ENCODE measurements around the gene POLR2H.

POLR2H gene

GRCh38 chr3:184414418-184415202 lies 53.1 kb downstream of the POLR2H start:
- no peak for TF ChIP-seq CTCF (conservative IDR thresholded peaks at IDR 0.05; ENCODE audit: low read depth, low read length)
- DNase-seq (ENCODE audit: low read depth), result no peak
- H3K4me3 ChIP-seq (ENCODE audit: low read length), result no peak overlapping the region

- no peak overlapping the region for H3K4me3 ChIP-seq (ENCODE audit: low read length)
Measured at GRCh38 chr3:184415203-184415490, 53.6 kb downstream of the POLR2H start.

GRCh38 chr3:184417619-184418327 lies 56.3 kb downstream of the POLR2H start:
- DNase-seq (ENCODE audit: low read depth), result no peak
- no peak overlapping the region for H3K4me3 ChIP-seq (ENCODE audit: low read length)
- TF ChIP-seq CTCF (conservative IDR thresholded peaks at IDR 0.05; ENCODE audit: low read depth, low read length), result peak; percentile 99

More at GRCh38 chr3:184415203-184415490, 53.6 kb downstream of the POLR2H start:
- TF ChIP-seq CTCF (conservative IDR thresholded peaks at IDR 0.05; ENCODE audit: low read depth, low read length), result no peak
- no peak for DNase-seq (ENCODE audit: low read depth)

All from retinal pigment epithelial cell (primary cell).